ENCODE results near the gene SASH1. TPM values are rescaled to one million over a fixed set of nuclear protein-coding genes. Genes with fewer than 3 reads are reported as not detected.

Gene SASH1
- total RNA-seq, 1 donor from 2014 or later: 10.2 TPM

DNA sequence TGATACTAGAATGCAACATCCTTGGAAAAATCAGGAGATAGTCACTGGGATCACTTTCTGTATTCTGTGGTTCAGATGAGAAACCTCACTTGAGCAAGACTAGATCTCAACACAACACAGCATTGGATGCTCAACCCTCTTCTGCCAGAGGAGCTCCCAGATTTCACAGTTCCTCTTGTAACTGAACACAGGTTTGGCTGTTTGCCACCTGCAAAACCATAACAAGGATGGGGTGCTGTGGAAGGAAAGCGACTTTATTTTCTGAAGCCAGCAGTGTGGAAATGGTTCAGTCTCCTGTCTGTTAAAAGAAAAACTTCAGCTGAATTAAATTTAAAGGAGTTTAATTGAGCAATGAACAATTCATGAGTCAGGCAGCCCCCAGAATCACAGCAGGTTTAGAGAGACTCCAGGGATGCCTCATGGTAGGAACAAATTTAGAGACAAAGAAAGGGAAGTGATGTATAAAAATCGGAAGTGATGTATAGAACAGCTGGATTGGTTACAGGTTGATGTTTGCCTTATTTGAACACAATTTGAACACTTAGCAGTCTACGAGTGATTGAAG is 254.3 kb downstream of the SASH1 start:
- DNase-seq (ENCODE audit: low spot score): no peak
- H3K4me3 Mint-ChIP-seq: no peak overlapping the region

DNA sequence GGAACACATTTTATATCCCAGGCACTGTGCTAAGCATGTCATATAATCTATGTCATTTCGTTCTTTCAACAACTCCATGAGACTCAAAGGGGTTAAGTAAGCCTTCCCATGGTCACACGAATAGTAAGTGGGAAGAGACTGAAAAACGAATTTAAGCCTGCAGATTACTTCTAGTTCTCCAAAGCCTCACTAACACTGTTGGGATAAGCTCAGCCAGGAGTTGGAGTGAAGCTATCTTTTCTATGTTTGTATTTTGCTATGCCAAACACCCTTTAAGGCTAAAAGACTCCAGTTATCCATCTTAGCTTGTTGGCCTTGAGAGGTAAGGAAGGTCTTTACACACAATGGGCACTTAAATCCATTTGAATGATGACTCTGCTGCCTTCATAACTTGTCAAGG is 256.1 kb downstream of the SASH1 start:
- Histone ChIP-seq H3K27ac (no peak overlapping the region), H3K4me3 (no peak overlapping the region), H2AFZ (replicated peaks) (peak overlapping the region; percentile 30), H3K79me2 (ENCODE audit: low read depth) (no peaks in the 10 kb centered on the region), H4K20me1 (ENCODE audit: low read depth) (no peaks in the 10 kb centered on the region), H3K27me3 (no peaks in the 10 kb centered on the region), H3F3A (ENCODE audit: low read depth) (peaks cover 16% of the 10 kb centered on the region), H3K4me2 (no peak overlapping the region), H3K4me1 (peaks cover 20% of the 10 kb centered on the region), H3K9me3 (ENCODE audit: low read depth) (no peaks in the 10 kb centered on the region), H3K9ac (no peak overlapping the region), H3K36me3 (no peaks in the 10 kb centered on the region)
- peaks cover 9% of the 10 kb centered on the region for H3K9me3 Mint-ChIP-seq
- no peaks in the 10 kb centered on the region for H3K27me3 Mint-ChIP-seq (ENCODE audit: insufficient read depth, low read depth)
- H3K4me1 Mint-ChIP-seq: no peaks in the 10 kb centered on the region
- DNase-seq (ENCODE audit: low spot score): no peak
- H3K36me3 Mint-ChIP-seq: no peaks in the 10 kb centered on the region
- TF ChIP-seq EZH2 (IDR thresholded peaks at IDR 0.05) (no peak), EZH2phosphoT487 (IDR thresholded peaks at IDR 0.05) (no peak)
- TF ChIP-seq, protein P1, sequence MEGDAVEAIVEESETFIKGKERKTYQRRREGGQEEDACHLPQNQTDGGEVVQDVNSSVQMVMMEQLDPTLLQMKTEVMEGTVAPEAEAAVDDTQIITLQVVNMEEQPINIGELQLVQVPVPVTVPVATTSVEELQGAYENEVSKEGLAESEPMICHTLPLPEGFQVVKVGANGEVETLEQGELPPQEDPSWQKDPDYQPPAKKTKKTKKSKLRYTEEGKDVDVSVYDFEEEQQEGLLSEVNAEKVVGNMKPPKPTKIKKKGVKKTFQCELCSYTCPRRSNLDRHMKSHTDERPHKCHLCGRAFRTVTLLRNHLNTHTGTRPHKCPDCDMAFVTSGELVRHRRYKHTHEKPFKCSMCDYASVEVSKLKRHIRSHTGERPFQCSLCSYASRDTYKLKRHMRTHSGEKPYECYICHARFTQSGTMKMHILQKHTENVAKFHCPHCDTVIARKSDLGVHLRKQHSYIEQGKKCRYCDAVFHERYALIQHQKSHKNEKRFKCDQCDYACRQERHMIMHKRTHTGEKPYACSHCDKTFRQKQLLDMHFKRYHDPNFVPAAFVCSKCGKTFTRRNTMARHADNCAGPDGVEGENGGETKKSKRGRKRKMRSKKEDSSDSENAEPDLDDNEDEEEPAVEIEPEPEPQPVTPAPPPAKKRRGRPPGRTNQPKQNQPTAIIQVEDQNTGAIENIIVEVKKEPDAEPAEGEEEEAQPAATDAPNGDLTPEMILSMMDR (IDR thresholded peaks at IDR 0.05): no peak
- no peak overlapping the region for H3K27ac Mint-ChIP-seq
- no peak overlapping the region for H3K4me3 Mint-ChIP-seq

More for the DNA sequence above, 254.3 kb downstream of the SASH1 start:
- TF ChIP-seq EZH2phosphoT487 (IDR thresholded peaks at IDR 0.05): no peak
- TF ChIP-seq EZH2 (IDR thresholded peaks at IDR 0.05): no peak
- TF ChIP-seq, protein P1 (IDR thresholded peaks at IDR 0.05): no peak
- peaks cover 5% of the 10 kb centered on the region for H3K4me1 Mint-ChIP-seq
- Histone ChIP-seq H3K27me3 (no peaks in the 10 kb centered on the region), H3K4me2 (no peak overlapping the region), H2AFZ (replicated peaks) (no peak overlapping the region), H3K36me3 (no peaks in the 10 kb centered on the region), H3K27ac (no peak overlapping the region), H3K9ac (no peak overlapping the region), H3K4me3 (no peak overlapping the region), H3K9me3 (ENCODE audit: low read depth) (no peaks in the 10 kb centered on the region), H3K4me1 (peaks cover 20% of the 10 kb centered on the region), H3K79me2 (ENCODE audit: low read depth) (no peaks in the 10 kb centered on the region), H4K20me1 (ENCODE audit: low read depth) (no peaks in the 10 kb centered on the region), H3F3A (ENCODE audit: low read depth) (peaks cover 16% of the 10 kb centered on the region)
- H3K36me3 Mint-ChIP-seq: no peaks in the 10 kb centered on the region
- no peak overlapping the region for H3K27ac Mint-ChIP-seq
- peaks cover 7% of the 10 kb centered on the region for H3K9me3 Mint-ChIP-seq
- H3K27me3 Mint-ChIP-seq (ENCODE audit: insufficient read depth, low read depth): no peaks in the 10 kb centered on the region

DNA sequence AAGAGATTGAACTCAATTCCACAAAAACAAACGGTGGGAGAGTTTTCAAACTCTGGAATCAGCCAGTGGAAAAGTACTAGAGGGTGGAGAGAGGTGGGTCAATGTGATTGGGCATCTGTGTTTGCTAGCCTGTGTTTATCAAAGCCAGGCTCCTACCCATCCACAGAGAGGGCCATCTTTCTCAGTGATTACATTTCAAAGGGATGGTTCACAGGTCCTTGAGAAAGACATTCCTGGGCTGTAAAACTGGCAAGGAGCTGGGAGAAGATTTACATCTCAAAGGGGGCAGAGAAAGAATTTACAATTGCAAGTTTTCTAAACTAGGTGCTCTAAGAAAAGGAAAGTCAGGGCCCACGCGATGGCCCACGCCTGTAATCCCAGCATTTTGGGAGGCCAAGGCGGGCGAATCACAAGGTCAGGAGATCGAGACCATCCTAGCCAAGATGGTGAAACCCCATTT is 257.4 kb downstream of the SASH1 start:
- Mint-ChIP-seq H3K27ac (no peak overlapping the region), H3K36me3 (no peaks in the 10 kb centered on the region), H3K9me3 (peaks cover 9% of the 10 kb centered on the region), H3K27me3 (ENCODE audit: insufficient read depth, low read depth) (no peaks in the 10 kb centered on the region), H3K4me3 (no peak overlapping the region), H3K4me1 (no peaks in the 10 kb centered on the region)
- H4K20me1 ChIP-seq (ENCODE audit: low read depth): no peaks in the 10 kb centered on the region
- peak overlapping the region; percentile 10 for H3K4me2 ChIP-seq
- no peak overlapping the region for H3K9ac ChIP-seq
- peak; percentile 34 for DNase-seq (ENCODE audit: low spot score)
- H3K36me3 ChIP-seq: no peaks in the 10 kb centered on the region
- TF ChIP-seq EZH2phosphoT487 (IDR thresholded peaks at IDR 0.05) (no peak), EZH2 (IDR thresholded peaks at IDR 0.05) (no peak)
- TF ChIP-seq, protein P1 (IDR thresholded peaks at IDR 0.05): no peak
- peak overlapping the region; percentile 8 for H3K27ac ChIP-seq
- peaks cover 20% of the 10 kb centered on the region for H3K4me1 ChIP-seq
- no peak overlapping the region for H3K4me3 ChIP-seq
- H3F3A ChIP-seq (ENCODE audit: low read depth): peaks cover 16% of the 10 kb centered on the region
- H3K79me2 ChIP-seq (ENCODE audit: low read depth): no peaks in the 10 kb centered on the region
- H3K27me3 ChIP-seq: no peaks in the 10 kb centered on the region
- peaks cover 4% of the 10 kb centered on the region for H3K9me3 ChIP-seq (ENCODE audit: low read depth)
- H2AFZ ChIP-seq (replicated peaks): peak overlapping the region; percentile 78

Small RNAs within 50 kb of the gene (small RNA-seq; reads per million reads assigned to genes)
- not detected for gene SNRPEP6
